HUES48 (cell line): ENCODE measurements around the gene CTSD.

Source experiments
- H3K27ac ChIP-seq: one replicate; pipeline ENCODE4 v1.7.0; 2013; ENCODE audit warnings: low read depth, low read length, inconsistent platforms
- H3K27me3 ChIP-seq: 2 replicates; pipeline ENCODE4 v1.6.1; 2013; ENCODE audit warnings: mild to moderate bottlenecking, low read length; ENCODE audit not compliant: control insufficient read depth, insufficient read depth
- H3K36me3 ChIP-seq: 2 replicates; pipeline ENCODE4 v1.6.1; 2013; ENCODE audit warnings: low read length; ENCODE audit not compliant: control insufficient read depth, insufficient read depth
- H3K4me1 ChIP-seq: 2 replicates; pipeline ENCODE4 v1.6.1; 2013; ENCODE audit warnings: mild to moderate bottlenecking, low read length; ENCODE audit not compliant: control insufficient read depth, insufficient read depth
- H3K4me3 ChIP-seq: 2 replicates; pipeline ENCODE4 v1.5.1; 2013; ENCODE audit warnings: mild to moderate bottlenecking, low read depth, low read length
- H3K9ac ChIP-seq: 2 replicates; pipeline ENCODE4 v1.6.1; 2013; ENCODE audit warnings: mild to moderate bottlenecking, low read depth, low read length, moderate library complexity
- H3K9me3 ChIP-seq: 2 replicates; pipeline ENCODE4 v1.6.1; 2013; ENCODE audit warnings: low read length; ENCODE audit not compliant: control insufficient read depth, insufficient read depth

Gene CTSD

DNA sequence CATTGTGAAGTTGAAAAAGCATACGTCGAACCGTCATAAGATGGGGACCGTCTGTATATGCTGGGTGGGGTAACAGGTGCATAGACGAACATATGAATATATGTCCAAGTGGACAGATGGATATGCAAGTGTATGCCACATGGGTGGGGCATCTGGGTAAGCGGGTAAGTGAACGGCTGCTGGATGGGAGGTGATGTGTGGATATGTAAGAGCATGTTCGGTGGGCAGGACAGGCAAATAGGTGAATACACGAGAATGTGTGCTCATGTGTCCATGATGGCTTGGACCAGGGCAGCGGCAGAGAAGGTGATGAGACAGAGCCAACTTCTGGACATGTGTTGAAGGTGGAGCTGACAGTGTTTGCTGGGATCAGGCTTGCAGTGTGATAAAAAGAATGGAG is 25.3 kb downstream of the CTSD start:
- no peaks in the 10 kb centered on the region; the same call in 1 of the 2 replicates for H3K9me3 ChIP-seq
- H3K27ac ChIP-seq: no peak overlapping the region
- no peak overlapping the region for H3K9ac ChIP-seq
- H3K27me3 ChIP-seq: peaks cover 10% of the 10 kb centered on the region; the same call in 1 of the 2 replicates
- no peaks in the 10 kb centered on the region for H3K4me1 ChIP-seq
- no peaks in the 10 kb centered on the region for H3K36me3 ChIP-seq
- H3K4me3 ChIP-seq: no peak overlapping the region

DNA sequence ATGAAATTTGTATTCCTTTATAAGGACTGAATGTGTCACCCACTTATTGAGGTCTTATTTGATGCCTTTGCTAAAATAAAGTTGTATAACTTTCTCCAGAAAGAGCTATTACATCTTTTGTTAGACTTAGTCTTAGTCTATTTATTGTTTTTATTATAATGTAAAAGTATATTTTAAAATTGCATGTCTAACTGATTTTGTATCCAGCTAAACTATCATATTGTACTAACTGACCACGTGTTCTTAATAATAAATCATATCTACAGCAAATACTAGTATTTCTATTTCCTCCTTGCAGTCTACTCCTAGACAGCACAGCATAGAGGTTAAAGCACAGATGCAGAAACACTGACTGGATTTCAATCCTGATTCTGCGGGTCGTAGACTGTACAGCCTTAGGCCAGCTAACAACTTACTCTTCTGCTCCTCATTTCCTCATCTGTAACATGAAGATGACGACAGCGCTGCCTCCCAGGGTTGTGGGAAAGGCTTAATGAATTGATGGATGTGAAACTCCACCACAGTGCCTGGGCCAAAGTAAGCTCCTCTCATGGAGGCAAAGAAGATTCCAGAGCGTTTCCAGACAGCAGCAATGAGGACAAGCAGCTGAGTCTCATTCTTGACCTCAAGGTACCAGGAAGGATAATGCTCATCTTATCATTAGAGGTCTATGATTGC is 26.5 kb downstream of the CTSD start:
- Histone ChIP-seq H3K36me3 (no peaks in the 10 kb centered on the region), H3K9ac (no peak overlapping the region)

DNA sequence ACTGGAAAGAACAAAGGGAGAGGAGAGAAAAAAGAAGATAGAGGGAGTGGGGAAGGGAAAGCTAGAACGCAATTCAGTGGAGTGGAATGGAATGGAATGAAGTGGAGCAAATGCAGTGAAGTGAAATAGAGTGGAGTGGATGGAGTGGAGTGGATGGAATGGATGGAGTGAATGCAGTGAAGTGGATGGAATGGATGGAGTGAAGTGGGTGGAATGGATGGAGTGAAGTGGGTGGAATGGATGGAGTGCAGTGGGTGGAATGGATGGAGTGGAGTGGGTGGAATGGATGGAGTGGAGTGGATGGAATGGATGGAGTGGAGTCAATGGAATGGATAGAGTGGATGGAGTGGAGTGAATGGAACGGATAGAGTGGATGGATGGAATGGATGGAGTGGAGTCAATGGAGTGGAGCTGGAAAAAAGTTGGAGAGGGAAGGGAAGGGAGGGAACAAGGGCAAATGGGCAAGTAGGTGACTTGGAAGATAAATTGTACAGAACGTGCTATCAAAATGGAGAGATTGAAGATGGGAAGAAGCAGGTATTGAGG is 27.2 kb downstream of the CTSD start:
- Histone ChIP-seq H3K36me3 (no peaks in the 10 kb centered on the region), H3K4me1 (no peaks in the 10 kb centered on the region), H3K9me3 (no peaks in the 10 kb centered on the region; the same call in 1 of the 2 replicates), H3K9ac (no peak overlapping the region), H3K4me3 (no peak overlapping the region), H3K27me3 (peaks cover 9% of the 10 kb centered on the region; the same call in 1 of the 2 replicates), H3K27ac (no peak overlapping the region)

More for the DNA sequence above, 26.5 kb downstream of the CTSD start:
- Histone ChIP-seq H3K4me1 (no peaks in the 10 kb centered on the region), H3K27me3 (peaks cover 9% of the 10 kb centered on the region; the same call in 1 of the 2 replicates), H3K27ac (no peak overlapping the region), H3K4me3 (no peak overlapping the region), H3K9me3 (no peaks in the 10 kb centered on the region; the same call in 1 of the 2 replicates)

DNA sequence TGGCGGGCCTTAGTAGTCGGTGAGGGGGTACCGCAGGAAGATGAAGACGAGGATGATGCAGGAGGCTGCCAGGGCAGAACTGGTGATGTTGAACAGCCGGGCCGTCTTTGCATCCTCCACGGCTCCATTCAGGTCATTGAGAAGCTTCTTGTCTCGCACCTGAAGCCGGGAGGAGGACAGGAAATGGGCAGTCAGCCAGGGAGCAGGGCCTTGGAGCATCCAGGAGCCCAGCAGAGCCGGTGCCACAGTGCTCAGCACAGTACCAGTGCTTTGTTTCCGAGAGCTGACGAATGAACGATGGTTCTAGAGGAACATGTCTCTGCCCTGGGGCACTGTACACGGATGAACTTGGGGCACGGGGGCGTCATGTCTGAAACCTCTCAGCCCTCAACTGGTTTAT is 28.5 kb downstream of the CTSD start:
- H3K27ac ChIP-seq: no peak overlapping the region
- H3K9me3 ChIP-seq: no peaks in the 10 kb centered on the region; the same call in 1 of the 2 replicates
- H3K4me1 ChIP-seq: no peaks in the 10 kb centered on the region
- no peaks in the 10 kb centered on the region for H3K36me3 ChIP-seq
- H3K27me3 ChIP-seq: peaks cover 5% of the 10 kb centered on the region; the same call in 1 of the 2 replicates
- H3K9ac ChIP-seq: no peak overlapping the region
- no peak overlapping the region for H3K4me3 ChIP-seq

DNA sequence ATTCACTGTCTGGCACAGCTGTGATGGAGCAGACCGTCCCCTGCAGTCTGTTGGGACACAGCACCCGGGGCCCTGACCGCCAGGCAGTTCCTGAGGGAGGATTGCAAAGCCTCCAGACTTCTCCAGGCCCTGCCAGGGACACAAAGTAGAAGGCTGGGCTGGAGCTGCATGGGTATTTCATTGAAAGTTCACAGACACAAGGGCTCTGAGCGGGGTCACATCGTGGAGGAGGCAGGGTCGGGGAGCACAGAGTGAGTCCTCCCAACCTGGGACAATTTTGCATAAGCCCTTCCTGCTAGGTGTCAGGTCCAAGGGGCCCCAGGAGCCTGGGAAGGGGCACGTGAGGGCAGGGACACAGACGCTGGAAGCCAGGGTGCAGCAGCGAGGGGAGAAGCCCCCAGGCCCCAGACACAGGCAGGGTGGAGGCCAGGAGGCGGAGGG is 29.1 kb downstream of the CTSD start:
- Histone ChIP-seq H3K4me3 (no peak overlapping the region), H3K27me3 (peaks cover 3% of the 10 kb centered on the region; the same call in 1 of the 2 replicates), H3K9me3 (no peaks in the 10 kb centered on the region; the same call in 1 of the 2 replicates), H3K27ac (no peak overlapping the region), H3K4me1 (no peaks in the 10 kb centered on the region), H3K36me3 (no peaks in the 10 kb centered on the region), H3K9ac (no peak overlapping the region)

DNA sequence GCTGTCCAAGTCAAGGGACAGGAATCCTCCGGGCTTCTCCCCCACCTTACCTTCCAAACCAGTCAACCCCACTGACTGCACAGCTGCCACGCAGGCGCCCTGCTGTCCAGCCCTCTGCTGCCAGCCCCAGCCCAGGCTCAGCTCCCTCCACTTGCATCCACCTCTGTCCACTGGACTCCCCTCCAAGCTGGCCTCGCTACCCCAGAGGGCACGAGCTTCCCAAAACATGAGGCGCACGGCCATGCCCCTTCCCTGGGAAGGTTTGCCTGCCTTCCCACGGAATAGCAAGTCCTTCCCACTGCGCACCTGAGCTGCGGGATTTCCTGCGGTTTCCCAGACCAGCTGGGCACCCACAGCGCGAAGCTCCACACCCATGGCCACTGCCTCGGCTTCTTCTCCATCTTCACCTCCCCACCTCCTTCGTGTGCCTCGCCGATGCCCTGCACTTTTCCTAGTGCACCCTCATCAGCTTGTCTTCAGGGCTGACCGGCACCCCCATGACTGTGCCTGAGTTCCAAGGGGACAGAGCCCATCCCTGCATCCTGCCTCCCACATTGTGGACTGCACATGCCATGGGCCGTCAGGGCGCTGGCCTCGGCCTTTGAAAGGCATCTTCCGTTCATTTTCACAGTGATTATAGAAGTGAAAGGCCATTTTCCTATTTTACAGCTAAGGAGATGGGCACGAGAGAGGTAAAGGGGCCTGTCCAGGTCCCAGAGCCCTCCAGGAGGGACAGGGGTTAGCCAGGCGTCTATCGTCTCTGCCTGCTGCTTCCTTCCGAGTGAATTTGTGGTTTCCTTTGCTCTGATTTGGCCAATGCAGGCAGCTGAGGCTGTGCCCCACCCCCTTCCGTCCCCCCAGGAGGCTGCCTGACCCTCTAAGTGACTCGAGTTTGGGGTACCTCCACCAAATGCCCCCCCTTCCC is 29.7 kb downstream of the CTSD start:
- H3K9me3 ChIP-seq: no peaks in the 10 kb centered on the region; the same call in 1 of the 2 replicates
- no peak overlapping the region for H3K4me3 ChIP-seq
- H3K9ac ChIP-seq: no peak overlapping the region
- H3K4me1 ChIP-seq: no peaks in the 10 kb centered on the region
- H3K27me3 ChIP-seq: no peaks in the 10 kb centered on the region; the same call in 1 of the 2 replicates
- H3K36me3 ChIP-seq: no peaks in the 10 kb centered on the region
- H3K27ac ChIP-seq: no peak overlapping the region

DNA sequence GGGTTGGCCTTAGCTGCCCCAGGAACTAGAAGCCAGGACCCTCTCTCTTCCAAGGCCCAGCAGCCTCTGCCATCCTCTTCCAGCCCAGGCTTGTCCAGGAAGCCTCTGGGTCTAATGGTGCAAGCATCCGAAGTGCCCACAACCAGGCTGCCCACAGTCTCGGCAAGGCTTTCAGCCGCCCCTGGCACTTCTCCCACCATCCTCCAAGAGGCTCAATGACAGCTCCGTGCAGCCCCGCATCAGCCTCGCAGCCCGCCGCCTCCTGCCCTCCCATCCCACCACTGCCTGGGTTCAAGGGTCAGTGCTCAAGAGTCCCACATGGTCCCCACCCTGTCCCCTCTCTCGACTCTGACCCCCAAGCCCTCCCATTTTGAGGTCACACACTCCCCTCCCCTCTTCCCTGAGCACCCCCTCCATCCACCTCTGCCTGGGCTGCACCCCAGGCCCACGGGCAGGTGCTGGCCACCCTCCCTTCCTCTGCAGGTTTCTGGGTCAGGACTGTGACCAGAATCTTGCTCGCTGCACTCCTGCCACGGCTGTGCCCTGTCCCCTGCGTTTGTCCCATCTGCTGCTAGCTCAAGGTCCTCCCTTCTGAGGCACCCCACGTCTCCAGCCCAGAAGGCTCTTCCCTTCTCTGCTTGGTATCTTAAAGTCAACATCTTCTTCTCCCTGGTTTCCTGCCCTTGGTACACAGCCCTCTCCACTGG is 30.6 kb downstream of the CTSD start:
- no peak overlapping the region for H3K9ac ChIP-seq
- H3K4me3 ChIP-seq: no peak overlapping the region
- H3K36me3 ChIP-seq: no peaks in the 10 kb centered on the region
- H3K4me1 ChIP-seq: no peaks in the 10 kb centered on the region
- H3K9me3 ChIP-seq: no peaks in the 10 kb centered on the region; the same call in 1 of the 2 replicates
- no peak overlapping the region for H3K27ac ChIP-seq
- no peaks in the 10 kb centered on the region; the same call in 1 of the 2 replicates for H3K27me3 ChIP-seq

DNA sequence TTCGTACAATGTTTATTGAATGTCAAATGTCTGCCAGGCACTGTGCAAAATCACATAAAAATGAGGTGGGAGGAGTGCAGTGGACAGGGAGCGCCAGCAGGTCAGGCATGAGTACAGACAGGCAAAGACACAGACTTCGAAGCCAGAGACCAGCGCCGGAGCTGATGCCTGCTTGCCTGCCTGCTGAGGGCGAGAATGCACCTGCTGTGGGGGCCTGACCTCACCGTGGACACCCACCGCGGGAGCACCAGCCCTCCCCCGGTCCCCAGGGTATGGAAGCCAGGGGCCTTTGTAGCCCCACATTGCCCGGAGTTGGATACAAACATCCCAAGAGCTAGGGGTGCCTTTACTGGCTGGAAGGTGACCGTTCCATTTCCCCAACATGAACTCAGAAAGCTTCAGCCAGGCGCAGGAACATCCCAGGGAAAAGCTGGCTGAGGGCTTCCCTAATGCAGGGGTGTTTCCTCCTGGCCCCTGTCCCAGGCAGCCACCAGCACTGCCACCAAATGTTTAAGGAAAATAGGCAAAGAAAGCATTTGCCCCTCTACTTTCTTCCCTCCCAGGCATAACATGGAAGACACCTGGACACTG is 31.2 kb downstream of the CTSD start:
- no peak overlapping the region for H3K27ac ChIP-seq
- H3K36me3 ChIP-seq: no peaks in the 10 kb centered on the region
- H3K9ac ChIP-seq: no peak overlapping the region
- H3K4me3 ChIP-seq: no peak overlapping the region
- H3K9me3 ChIP-seq: no peaks in the 10 kb centered on the region; the same call in 1 of the 2 replicates
- no peaks in the 10 kb centered on the region; the same call in 1 of the 2 replicates for H3K27me3 ChIP-seq
- no peaks in the 10 kb centered on the region for H3K4me1 ChIP-seq

DNA sequence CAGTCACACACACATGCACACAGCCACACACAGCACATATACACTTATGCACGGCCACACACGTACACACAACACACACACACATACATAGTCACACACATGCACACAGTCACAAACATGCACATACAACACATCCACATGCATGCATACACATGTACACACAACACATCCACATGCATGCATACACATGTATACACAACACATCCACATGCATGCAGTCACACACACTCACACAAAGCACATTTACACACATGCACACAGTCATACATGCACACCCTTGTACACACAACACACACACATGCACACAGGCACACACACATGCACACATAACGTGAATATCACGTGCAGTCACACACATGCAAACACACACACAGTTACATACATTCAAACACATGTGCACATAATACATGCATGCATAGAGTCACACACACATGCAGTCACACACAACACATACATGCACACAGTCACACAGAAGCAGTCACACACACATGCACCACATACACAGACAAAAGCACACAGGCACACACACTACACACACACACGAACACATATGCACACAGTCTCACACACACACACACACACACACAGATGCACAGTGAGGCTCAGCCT is 32.2 kb downstream of the CTSD start:
- H3K4me1 ChIP-seq: no peaks in the 10 kb centered on the region
- no peak overlapping the region for H3K9ac ChIP-seq
- no peaks in the 10 kb centered on the region for H3K36me3 ChIP-seq
- H3K4me3 ChIP-seq: no peak overlapping the region
- no peaks in the 10 kb centered on the region for H3K9me3 ChIP-seq
- no peak overlapping the region for H3K27ac ChIP-seq
- no peaks in the 10 kb centered on the region for H3K27me3 ChIP-seq
